Measurements from ENCODE around the gene MRPS23.

DNA sequence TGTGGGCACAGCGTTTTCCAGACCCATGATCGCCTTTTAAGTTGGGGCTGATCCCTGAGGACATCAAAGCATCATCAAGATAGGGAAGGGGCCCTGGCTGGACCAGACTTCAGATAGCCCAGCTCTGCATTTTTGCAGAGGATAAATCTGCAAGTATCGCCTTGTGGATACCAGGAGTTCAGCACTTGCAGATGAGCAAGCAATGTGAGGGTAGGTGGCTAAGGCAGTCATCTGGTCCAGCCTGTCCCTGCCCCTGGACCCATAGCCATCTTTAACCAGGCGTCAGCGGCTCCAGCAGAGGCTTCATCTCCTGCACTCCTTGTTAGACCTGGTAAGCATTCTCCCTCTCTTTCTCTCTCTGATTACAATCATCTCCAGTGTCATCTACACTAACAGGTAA, 9.0 kb upstream of the MRPS23 start:
- TF ChIP-seq, protein P1, sequence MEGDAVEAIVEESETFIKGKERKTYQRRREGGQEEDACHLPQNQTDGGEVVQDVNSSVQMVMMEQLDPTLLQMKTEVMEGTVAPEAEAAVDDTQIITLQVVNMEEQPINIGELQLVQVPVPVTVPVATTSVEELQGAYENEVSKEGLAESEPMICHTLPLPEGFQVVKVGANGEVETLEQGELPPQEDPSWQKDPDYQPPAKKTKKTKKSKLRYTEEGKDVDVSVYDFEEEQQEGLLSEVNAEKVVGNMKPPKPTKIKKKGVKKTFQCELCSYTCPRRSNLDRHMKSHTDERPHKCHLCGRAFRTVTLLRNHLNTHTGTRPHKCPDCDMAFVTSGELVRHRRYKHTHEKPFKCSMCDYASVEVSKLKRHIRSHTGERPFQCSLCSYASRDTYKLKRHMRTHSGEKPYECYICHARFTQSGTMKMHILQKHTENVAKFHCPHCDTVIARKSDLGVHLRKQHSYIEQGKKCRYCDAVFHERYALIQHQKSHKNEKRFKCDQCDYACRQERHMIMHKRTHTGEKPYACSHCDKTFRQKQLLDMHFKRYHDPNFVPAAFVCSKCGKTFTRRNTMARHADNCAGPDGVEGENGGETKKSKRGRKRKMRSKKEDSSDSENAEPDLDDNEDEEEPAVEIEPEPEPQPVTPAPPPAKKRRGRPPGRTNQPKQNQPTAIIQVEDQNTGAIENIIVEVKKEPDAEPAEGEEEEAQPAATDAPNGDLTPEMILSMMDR (IDR thresholded peaks at IDR 0.05), result no peak
- TF ChIP-seq POLR2A (IDR thresholded peaks at IDR 0.05), result no peak
